NCI-H2196 (cell line): ENCODE results near the gene TOX2.

ENCODE experiments used
- DNase-seq: peaks from one replicate; lab custom pipeline; 2025; ENCODE audit not compliant: unreplicated experiment; lab: John Stamatoyannopoulos, UW

Gene TOX2

DNA sequence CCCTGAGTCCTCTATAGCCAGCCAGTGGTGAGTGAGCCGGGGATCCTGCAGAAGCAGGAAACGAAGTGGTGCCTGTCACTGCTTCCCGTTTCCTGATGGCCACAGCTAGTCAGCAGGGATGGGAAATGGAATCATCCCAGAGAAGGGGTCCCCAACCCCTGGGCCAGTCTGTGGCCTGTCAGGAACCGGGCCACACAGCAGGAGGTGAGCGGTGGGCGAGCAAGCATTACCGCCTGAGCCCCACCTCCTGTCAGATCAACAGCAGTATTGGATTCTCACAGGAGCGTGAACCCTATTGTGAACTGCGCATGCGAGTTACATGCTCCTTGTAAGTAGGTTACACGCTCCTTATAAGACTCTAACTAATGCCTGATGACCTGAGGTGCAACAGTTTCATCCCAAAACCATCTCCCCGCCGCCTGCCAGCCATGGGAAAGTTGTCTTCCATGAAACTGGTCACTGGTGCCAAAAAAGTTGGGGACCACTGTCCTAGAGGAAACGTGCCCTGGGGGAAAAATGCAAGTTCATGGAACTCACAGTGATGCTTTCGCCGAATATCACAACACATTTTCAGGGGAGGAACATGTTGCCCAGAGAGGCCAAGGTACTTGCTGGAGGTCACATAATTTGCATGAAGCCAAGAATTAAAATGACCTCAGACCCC lies 158.5 kb downstream of the TOX2 start:
- DNase-seq: no peak

DNA sequence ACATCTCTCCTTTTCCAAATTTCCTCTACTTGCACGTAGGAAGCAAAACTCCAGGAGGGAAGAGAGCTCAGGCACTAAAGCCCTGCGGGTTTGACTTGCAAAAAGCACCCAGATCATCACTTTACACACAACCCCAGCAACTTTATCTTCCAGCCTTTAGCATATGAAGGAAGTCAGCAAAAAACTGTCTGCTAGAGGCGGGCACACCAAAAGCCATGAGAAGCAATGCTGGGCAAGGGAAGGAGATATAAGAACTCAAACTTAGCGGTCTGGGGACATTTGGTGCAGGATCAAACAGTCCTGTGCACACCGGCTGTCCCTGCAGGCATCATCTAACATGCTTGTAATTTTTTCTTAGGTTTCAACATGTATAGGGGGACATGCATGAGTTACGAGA lies 159.0 kb downstream of the TOX2 start:
- no peak for DNase-seq

DNA sequence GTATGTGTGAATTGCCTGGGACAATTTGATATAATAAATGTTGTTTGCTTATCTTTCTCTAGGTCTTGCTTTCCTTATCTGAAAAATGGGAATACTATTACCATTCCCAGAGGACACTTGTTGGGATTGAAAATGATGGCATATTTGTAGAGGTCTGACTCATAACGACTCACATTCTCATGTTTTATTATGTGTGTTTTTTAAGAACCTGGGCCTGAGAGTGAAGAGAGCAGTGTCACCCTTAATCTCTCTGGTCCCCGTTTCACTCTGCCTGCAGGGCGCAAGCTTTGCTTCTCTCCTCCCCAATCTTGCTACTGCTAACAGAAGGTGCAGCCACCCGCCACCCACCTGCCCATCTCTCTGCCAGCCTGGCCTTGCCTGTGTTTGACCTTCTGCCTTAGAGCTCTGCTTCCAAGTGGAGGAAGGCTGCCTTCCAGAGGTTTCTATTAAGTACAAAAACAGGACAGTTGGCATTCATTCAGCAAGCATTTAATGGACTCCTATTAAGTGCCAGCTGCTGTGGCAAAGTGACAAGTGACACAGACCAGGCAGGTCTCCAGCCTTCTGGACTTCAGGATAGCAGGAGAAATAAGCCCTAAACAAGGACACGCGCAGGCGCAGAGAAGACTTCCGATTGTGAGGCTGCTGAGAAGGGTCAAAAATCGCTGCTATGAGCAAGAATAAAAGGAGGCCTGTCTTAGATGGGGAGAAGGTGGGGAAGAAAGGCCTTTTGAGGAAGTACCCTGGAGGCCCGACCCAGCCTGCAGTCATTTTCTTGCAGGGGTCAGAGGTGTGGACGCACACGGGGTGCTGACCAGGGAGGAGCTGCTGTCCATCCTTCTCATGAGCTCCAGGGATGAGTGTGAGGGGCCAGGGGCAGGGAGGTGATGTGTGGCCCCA lies 159.8 kb downstream of the TOX2 start:
- DNase-seq: no peak

DNA sequence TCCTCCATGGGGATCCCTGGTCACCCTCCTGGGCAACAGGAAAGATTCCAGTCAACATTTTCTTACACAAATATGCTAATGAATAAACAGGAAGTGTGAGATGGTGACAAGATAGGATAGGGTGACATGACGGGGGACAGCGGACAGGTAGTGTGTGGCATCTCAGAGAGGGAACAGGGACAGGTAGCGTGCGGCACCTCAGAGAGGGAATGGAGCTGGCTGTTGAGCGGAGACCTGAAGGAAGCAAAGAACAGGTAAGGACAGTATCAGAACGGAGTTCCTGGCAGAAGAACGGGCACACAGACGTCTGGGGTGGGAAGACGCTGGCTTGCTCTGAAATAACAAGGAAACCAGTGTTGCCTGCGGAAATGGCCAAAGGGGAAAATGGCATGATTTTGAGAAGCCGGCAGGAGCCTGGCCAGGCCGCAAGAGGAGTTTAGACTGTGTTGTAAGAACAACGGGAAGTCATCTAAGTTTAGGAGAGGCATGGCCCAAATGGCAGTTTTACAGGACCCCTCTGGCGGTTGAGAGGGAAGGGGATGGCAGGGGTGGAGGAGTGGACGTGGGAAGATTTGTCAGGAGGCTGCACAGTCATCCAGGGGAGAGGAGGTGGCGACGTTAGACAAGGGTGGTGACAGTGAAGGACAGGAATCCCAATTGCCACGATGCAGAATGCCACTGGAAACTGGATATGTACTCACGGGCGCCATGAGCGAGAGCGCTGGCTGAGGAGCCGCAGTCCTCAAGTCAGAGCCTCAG lies 160.7 kb downstream of the TOX2 start:
- no peak for DNase-seq

DNA sequence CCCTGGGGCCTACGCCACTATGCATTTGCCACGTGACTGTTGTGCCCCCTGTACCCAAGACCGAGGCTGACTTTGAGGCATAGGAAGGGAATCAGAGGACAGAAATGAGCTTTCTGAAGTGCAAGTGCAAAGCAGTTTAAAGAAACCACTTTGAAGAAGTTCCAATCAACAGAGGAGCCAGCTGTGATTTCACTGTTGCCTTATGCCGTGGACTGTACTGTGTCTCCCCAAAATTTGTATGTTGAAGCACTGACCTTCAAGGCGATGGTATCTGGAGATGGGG lies 161.2 kb downstream of the TOX2 start:
- no peak for DNase-seq

DNA sequence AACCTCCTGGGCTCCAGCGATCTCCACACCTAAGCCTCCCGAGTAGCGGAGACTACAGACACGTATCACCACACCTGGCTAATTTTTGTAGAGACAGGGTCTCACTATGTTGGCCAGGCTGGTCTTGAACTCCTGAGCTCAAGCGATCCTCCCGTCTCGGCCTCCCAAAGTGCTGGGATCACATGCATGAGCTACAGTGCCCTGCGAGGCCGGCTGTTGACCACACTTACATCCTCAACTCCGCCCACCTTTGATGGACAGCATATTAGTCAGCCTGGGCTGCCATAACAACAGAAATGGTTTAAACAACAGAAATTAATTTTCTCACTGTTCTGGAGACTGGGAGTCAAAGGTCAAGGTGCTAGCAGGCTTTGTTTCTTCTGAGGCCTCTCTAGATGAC lies 164.6 kb downstream of the TOX2 start:
- DNase-seq: no peak

DNA sequence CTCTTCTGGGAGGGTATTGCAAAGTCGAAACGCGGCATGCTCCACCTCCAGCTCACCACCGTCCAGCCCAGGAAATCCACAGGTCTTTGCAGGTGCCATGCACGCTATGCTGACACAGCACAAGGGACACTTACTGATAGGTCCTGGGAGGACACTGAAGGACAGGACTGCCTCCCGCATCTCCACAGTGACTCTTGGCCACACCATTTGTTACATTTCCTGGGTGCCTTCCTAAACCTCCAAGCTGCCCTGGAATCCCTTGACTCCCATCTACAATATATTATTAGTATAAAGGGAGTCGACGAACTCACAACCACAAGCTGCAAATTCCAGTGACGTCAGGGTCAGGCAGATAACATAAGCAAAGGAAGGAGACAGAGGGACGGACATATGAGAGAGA lies 165.4 kb downstream of the TOX2 start:
- no peak for DNase-seq

DNA sequence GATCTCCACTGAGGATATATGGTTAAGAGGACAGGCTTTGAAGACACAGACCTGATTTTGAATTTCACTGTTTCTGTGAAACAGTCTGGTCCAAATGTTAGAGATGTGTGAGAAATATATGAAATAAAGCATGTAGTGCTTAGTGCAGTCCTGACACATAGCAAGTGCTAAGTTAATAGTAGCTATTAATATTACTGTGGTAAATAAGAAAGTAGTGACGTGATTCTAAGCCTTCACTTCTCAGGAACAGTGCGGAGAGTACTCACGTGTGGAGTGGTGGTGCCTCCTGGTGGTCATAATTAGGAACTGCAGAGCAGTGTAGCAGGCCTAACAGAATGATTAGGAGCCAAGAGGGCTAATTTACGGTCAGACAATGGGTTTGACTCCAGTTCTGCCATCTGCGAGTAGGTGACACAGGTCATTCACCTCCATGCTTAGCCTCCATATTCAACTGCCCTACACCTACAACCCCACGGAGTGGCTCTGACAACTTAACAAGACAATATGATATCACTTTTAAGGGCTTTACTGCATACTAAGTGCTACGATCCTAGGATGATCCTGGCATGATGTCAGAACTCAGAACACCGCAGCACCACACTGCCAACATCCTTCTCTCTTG lies 166.1 kb downstream of the TOX2 start:
- peak; percentile 86 for DNase-seq

DNA sequence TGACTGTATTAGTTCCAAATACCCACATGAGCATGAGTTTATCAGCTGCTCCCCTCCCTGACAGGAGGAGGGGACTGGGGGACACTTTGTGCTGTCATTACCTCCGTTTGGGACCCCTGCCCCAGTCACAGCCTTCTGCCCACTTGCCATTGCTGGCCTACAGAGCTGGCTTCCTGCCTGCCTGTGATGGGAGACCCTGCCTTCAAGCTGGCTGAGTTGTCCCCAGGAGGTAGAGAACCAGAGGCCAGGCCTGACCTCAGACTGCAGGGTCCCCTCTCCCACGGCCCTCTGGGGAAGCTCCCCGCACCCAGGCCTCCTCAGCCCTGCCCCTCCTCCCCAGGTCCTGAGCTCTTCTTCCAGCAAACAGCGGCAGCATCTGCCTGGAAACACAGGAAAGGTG lies 166.8 kb downstream of the TOX2 start:
- no peak for DNase-seq

DNA sequence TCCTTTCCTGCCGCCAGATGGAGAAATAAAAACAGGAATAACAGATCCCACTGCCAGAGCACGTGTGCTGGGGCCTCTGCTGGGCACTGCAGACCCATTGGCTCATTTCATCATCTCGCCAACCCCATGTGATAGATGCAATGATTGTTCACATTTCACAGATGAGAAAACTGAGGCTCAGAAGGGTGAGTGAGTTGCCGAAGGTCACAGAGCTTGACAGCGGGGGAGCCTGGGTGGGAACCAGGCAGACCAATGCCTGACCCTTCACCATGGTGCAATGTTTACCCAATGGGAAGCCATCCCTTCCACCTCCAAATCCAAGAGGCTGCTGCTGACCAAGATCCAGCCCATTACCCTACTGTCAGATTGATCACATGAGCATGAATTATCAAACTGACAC lies 167.2 kb downstream of the TOX2 start:
- DNase-seq: no peak

DNA sequence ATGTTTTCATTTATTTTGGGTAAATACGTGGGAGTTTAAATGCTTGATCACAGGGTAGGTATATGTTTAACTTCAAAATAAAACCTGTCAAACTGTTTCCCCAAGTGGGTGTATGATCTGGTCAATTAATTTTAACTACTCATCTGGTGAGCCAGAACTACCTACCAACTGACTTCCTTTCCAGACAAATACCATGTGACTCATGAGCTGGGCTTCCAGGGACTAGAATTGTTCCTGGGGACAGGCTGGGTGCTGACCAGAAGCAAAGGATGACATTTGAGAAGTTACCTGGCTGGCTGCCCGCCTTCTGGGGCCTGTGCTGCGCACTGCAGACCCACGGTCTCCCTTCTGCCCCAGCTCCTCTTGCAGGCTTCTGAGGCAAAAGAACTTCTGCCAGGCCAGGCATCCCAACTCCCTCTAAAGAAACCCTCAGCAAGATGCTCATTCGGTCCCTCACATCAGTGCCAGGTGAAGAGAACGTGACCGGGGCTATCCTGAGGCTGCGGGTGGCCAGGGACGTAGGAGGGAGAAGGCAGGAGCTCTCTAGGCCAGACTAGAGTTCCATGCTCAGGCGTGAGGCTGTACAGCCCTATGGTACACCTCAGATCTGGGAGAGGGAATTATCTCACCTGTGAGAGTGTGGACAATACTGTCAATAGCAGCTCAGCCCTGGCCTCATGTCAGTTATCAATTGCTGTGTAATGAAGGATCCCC lies 168.7 kb downstream of the TOX2 start:
- peak; percentile 78 for DNase-seq

DNA sequence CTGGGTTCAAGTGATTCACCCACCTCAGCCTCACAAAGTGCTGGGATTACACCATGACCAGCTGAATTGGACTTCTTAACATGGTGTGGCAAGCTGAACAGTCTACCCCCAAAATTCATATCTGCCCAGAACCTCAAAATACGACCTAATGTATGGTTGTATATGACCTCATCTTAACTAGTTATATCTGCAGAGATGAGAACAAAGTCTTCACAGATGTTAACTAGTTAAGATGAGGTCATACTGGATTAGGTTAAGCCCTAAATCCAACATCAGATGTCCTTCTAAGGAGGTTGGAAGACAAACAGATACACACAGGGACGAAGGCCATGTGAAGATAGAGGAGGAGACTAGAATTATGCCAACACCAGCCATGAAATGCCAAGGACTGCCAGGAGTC lies 169.8 kb downstream of the TOX2 start:
- no peak for DNase-seq

DNA sequence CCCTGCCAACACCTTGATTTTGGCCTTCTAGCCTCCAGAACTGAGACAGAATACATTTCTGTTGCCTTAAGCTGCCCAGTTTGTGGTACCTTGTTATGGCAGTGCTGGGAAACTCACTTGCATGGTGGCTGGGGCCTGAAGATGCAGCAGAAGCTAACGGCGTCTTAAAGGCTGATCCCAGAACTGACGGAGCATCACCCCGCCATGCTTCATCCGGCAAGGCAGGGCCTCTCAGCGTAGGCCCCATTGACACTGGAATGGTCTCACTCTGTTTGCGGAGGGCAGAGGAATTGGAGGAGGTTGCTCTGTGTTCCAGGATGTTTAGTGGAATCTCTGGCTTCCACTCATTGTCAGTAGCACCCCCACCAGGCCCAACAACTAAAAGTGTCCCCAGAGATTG lies 170.2 kb downstream of the TOX2 start:
- no peak for DNase-seq

DNA sequence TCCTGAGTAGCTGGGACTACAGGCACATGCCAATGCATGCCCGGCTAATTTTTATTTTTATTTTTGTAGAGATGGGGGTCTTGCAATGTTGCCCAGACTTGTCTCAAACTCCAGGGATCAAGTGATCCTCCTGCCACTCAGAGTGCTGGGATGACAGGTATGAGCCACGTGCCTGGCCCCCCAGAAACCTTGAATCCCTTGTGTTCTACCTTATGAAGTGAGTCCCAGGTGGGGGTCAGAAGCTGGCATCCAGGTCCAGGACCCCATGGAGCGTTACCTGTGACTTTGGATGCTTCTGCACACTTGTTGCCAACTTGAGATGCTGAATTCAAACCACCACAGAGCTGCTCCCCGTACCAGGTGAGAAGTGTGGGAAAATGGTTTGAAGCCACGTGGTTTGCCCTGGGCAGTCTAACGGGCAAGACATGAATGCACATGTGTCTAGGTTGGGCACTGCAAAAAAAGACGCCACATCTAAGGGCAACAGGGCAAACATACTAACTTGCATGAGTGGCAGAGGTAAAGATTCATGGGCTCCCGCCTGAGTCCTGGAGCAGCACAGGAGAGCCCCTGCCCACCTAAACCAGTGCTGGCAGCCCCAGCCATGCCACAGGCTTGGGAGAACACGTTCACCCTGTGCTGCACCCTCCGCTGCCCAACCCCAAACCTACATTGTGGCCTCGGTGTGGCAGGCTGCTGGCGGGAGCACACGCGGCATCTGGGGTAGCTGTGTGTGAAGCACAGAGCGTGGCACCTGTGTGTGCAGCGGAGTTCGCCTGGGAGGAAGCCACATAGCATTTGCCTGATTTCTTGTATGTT lies 171.2 kb downstream of the TOX2 start:
- DNase-seq: no peak

DNA sequence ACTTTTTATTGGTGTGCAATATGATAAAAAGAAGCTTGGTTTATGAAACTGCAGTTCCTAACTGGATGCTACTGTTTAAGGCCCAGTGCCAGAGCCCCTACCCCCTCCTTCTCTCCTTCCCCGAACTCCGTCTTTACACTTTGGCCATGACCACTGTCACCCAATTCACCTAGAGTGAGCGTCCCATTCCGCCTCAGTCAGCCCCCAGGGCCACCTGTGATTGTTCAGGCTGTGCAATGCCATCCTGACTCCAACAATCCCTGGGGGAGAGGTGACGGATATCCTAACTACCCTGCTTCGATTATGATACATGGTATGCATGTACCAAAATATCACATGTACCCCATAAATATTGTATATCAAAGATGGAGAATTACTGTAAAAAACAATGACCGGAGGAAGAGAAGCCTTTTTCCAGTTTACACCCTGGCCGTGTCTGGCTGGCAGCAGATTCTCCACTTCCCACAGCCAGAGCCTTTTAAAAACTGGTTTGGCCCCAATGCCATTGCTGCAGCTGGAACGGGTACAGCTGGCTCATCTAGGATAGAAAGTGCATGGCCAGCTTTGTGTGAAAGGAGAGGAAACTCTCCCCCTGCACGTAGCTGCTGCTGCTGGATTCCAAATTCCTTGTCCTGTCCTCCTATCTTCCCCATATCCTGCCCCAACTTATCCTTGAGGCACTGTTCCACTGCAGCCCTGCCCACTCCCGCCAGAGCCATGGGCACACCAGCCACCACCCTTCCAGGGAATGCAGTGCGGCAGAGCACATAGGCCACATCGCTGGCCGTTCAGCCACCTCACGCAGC lies 172.6 kb downstream of the TOX2 start:
- no peak for DNase-seq

DNA sequence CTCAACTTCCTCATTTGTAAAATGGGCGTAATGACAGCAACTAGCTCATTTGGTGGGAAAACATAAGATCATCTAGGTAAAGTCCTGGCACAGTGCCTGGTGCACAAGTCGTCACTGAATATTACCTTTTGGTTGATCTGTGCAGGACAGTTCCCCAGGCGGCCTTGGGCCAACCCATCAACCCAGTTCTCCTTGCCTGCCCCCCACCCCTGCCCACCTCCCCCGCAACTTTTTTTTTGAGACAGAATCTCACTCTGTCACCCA lies 173.1 kb downstream of the TOX2 start:
- DNase-seq: no peak

DNA sequence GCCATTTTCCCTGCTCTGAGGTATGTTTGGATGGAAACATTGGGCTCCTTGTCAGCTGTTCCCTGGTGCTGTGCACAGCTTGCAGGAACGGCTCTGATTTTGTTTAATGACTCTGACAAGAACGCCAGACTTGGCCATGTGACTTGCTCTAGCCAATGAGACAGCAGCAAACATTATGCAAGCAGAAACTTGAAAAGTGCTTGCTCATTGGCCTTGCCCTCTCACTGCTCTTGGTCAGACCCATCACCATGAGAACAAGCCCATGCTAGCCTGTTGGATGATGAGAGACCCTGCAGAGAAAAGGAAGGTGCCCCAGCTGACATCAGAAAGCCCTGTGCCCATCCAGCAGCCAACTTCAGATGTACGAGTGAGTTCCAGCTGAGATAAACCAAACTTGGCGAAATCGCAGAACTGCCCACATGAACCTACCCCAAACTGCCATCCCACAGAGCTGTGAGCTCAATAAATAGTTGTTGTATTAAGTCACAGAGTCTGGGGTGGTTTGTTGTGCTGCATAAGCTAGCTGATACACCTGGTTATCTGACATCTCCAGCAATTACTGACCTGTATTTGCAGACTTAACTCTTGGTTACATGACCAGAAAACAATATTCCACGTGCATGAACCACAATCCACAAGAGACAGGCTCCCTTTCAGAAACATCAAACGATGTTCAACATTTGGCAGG lies 175.5 kb downstream of the TOX2 start:
- DNase-seq: peak; percentile 11

DNA sequence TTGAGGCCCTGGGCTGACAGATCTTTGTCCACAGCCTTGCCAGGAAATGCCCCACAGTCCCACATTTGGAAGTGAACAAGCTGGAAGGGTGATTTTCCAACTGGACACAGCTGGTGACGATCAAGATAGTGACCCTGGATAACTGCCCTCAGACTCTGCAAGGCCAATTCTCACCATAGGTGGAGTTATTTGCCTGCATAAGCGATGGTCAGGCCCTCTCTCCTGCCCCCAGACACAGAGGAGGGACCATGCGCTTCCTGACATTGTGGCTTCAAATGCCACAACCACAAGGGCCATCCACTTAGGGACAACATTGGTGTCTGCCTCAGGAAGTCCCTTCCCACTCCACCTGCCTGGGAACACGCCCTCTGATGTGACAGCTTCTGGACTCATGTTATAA lies 176.4 kb downstream of the TOX2 start:
- no peak for DNase-seq
